ENCODE results near the gene UIMC1.

DNA sequence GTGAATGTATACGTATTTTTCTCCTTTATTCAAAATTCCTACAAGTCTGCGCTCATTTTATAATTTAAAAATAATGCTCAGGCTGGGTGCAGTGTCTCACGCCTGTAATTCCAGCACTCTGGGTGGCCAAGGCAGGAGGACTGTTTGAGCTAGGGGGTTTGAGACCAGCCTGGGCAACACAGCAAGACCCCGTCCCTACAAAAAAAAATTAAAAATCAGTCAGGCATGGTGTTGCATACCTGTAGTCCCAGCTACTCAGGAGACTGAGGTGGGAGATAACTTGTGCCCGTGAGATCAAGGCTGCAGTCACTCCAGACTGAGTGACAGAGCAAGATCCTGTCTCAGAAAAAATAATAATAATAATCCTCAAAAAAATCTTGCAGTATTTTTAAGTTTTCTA is 7.8 kb downstream of the UIMC1 start:
- TF ChIP-seq, protein P1, sequence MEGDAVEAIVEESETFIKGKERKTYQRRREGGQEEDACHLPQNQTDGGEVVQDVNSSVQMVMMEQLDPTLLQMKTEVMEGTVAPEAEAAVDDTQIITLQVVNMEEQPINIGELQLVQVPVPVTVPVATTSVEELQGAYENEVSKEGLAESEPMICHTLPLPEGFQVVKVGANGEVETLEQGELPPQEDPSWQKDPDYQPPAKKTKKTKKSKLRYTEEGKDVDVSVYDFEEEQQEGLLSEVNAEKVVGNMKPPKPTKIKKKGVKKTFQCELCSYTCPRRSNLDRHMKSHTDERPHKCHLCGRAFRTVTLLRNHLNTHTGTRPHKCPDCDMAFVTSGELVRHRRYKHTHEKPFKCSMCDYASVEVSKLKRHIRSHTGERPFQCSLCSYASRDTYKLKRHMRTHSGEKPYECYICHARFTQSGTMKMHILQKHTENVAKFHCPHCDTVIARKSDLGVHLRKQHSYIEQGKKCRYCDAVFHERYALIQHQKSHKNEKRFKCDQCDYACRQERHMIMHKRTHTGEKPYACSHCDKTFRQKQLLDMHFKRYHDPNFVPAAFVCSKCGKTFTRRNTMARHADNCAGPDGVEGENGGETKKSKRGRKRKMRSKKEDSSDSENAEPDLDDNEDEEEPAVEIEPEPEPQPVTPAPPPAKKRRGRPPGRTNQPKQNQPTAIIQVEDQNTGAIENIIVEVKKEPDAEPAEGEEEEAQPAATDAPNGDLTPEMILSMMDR (IDR thresholded peaks at IDR 0.05 in 4 of 5, conservative IDR thresholded peaks at IDR 0.05 in 1 of 5) = no peak
- TF ChIP-seq POLR2A (IDR thresholded peaks at IDR 0.05) = no peak

Data from gastrocnemius medialis (tissue), 4 donors.